ENCODE measurements around the gene LTBR.

DNA sequence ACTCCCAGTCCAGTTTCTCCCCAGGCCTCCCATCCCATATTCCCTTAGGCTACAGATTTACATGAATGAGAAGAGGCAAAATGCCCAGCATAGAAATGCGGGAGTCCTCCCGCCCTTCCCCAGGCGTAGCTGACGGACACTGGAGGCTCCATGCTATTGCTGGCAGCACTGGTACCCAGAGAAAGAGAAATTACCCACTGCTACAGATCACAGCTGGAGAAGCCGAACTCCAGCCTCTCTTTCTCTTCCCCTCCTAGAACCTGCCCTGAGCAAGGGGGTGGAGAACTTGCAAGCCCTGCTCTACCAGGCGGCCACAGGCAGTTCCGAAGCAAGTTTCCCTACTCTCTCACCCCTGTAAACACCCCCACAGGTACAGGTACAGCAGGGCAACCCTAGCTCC is 3.6 kb downstream of the LTBR start:
- TF ChIP-seq EZH2 (IDR thresholded peaks at IDR 0.05): no peak
- no peak for TF ChIP-seq FOXP2 (optimal IDR thresholded peaks at IDR 0.05; ENCODE audit: control extremely low read depth, extremely low read length, insufficient read depth)

Data from SK-N-MC (cell line).